Ishikawa (cell line): ENCODE measurements around the gene CHCHD4.

Experiments used
- CEBPB ChIP-seq: IDR thresholded peaks from 2 replicates; pipeline ENCODE4 v1.6.1; 2012
- CREB1 ChIP-seq: IDR thresholded peaks from 2 replicates; pipeline ENCODE4 v1.6.1; 2012; ENCODE audit warnings: low read depth
- EGR1 ChIP-seq: IDR thresholded peaks from 2 replicates; pipeline ENCODE4 v1.6.1; 2012
- EP300 ChIP-seq: IDR thresholded peaks from 2 replicates; pipeline ENCODE4 v1.6.1; 2012; ENCODE audit warnings: borderline replicate concordance
- FOXM1 ChIP-seq: IDR thresholded peaks from 2 replicates; pipeline ENCODE4 v1.6.1; 2012; ENCODE audit warnings: low read depth, borderline replicate concordance
- NFIC ChIP-seq: IDR thresholded peaks from 2 replicates; pipeline ENCODE4 v1.6.1; 2012
- RAD21 ChIP-seq: IDR thresholded peaks from 2 replicates; pipeline ENCODE4 v1.6.1; 2012; ENCODE audit warnings: low read depth
- TAF1 ChIP-seq: IDR thresholded peaks from 2 replicates; pipeline ENCODE4 v1.6.1; 2012; ENCODE audit warnings: low read depth, mild to moderate bottlenecking
- TCF12 ChIP-seq: IDR thresholded peaks from 2 replicates; pipeline ENCODE4 v1.6.1; 2012; ENCODE audit warnings: low read depth
- TEAD4 ChIP-seq: IDR thresholded peaks from 2 replicates; pipeline ENCODE4 v1.6.1; 2012
- YY1 ChIP-seq: IDR thresholded peaks from 2 replicates; pipeline ENCODE4 v1.6.1; 2012; ENCODE audit warnings: low read depth
- ZBTB7A ChIP-seq: IDR thresholded peaks from 2 replicates; pipeline ENCODE4 v1.6.1; 2012; ENCODE audit warnings: low read depth
- TF ChIP-seq, protein P1 (sequence below): IDR thresholded peaks from 2 replicates; pipeline ENCODE4 v1.6.1; 2012
- TF ChIP-seq, protein P2 (sequence below): IDR thresholded peaks from 2 replicates; pipeline ENCODE4 v1.6.1; 2012
- TF ChIP-seq, protein P3 (sequence below): IDR thresholded peaks from 2 replicates; pipeline ENCODE4 v1.6.1; 2012; ENCODE audit warnings: low read depth, mild to moderate bottlenecking

The CHCHD4 gene

DNA sequence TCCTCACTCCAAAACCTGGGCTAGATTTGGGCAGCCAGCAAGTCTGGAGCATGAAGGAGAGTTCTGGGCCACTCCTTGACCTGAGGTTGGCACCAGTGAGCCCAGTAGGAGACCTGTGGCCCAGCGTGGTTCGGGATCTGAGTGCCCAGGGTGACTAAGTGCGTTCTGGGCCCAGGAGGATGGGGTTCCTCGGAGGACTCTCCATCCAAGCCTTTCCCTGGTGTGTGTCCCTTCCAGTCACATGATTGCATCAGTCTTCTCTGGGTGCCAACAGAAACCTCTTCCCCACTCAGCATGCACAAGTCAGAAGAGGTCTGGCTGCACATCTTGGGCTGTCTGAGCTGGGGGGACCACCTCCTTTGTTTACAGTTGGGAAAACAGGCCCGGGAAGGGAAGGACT is 15.1 kb upstream of the CHCHD4 start:
- TF ChIP-seq EGR1: no peak
- TF ChIP-seq EP300: no peak
- TF ChIP-seq CREB1: no peak
- no peak for TF ChIP-seq TEAD4
- no peak for TF ChIP-seq TAF1
- TF ChIP-seq, protein P1, sequence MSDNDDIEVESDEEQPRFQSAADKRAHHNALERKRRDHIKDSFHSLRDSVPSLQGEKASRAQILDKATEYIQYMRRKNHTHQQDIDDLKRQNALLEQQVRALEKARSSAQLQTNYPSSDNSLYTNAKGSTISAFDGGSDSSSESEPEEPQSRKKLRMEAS: no peak
- TF ChIP-seq ZBTB7A: no peak
- TF ChIP-seq FOXM1: no peak
- TF ChIP-seq, protein P2, sequence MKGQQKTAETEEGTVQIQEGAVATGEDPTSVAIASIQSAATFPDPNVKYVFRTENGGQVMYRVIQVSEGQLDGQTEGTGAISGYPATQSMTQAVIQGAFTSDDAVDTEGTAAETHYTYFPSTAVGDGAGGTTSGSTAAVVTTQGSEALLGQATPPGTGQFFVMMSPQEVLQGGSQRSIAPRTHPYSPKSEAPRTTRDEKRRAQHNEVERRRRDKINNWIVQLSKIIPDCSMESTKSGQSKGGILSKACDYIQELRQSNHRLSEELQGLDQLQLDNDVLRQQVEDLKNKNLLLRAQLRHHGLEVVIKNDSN: no peak
- TF ChIP-seq RAD21: no peak
- no peak for TF ChIP-seq YY1
- TF ChIP-seq, protein P3, sequence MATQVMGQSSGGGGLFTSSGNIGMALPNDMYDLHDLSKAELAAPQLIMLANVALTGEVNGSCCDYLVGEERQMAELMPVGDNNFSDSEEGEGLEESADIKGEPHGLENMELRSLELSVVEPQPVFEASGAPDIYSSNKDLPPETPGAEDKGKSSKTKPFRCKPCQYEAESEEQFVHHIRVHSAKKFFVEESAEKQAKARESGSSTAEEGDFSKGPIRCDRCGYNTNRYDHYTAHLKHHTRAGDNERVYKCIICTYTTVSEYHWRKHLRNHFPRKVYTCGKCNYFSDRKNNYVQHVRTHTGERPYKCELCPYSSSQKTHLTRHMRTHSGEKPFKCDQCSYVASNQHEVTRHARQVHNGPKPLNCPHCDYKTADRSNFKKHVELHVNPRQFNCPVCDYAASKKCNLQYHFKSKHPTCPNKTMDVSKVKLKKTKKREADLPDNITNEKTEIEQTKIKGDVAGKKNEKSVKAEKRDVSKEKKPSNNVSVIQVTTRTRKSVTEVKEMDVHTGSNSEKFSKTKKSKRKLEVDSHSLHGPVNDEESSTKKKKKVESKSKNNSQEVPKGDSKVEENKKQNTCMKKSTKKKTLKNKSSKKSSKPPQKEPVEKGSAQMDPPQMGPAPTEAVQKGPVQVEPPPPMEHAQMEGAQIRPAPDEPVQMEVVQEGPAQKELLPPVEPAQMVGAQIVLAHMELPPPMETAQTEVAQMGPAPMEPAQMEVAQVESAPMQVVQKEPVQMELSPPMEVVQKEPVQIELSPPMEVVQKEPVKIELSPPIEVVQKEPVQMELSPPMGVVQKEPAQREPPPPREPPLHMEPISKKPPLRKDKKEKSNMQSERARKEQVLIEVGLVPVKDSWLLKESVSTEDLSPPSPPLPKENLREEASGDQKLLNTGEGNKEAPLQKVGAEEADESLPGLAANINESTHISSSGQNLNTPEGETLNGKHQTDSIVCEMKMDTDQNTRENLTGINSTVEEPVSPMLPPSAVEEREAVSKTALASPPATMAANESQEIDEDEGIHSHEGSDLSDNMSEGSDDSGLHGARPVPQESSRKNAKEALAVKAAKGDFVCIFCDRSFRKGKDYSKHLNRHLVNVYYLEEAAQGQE: no peak
- no peak for TF ChIP-seq TCF12
- TF ChIP-seq NFIC: no peak
- TF ChIP-seq CEBPB: no peak

DNA sequence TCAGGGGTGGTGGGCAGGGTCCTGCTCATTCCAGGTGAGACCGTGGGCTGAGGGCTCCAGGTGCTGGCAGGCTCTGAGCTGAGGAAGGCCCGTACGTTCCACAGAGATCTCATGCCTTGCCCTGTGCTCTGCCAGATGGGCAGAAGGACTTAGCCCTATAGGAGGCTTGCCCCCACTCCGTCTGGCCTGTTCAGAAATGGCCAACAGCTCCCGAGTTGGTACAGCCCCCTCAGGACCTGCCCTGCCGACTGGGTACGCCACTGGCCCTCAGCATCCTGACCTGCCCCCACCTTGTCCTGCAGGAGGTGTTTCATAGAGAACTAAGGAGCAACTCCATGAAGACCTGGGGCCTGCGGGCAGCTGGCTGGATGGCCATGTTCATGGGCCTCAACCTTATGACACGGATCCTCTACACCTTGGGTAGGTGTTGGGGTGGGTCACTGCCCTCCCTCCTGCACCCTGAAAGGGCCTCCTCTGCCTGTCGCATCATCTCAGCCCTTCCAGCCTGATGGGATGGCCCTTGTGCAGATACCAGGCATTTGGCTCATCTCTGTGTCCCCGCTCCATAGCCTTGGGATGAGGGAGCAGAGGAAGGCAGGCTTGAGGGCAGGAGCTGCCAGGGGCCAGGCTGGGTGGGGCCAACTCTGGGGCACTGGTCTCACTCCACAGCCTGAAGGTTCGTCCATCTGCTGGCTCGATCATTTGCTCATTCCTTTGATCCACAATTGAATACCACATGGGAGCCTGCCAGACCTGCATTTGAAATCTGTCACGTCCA is 14.4 kb upstream of the CHCHD4 start:
- TF ChIP-seq TEAD4 (no peak), CREB1 (no peak), YY1 (no peak), EP300 (no peak), ZBTB7A (no peak), EGR1 (no peak), TCF12 (no peak), RAD21 (no peak), CEBPB (no peak), NFIC (no peak)
- TF ChIP-seq, protein P1: no peak
- TF ChIP-seq, protein P3: no peak
- TF ChIP-seq, protein P2: no peak

DNA sequence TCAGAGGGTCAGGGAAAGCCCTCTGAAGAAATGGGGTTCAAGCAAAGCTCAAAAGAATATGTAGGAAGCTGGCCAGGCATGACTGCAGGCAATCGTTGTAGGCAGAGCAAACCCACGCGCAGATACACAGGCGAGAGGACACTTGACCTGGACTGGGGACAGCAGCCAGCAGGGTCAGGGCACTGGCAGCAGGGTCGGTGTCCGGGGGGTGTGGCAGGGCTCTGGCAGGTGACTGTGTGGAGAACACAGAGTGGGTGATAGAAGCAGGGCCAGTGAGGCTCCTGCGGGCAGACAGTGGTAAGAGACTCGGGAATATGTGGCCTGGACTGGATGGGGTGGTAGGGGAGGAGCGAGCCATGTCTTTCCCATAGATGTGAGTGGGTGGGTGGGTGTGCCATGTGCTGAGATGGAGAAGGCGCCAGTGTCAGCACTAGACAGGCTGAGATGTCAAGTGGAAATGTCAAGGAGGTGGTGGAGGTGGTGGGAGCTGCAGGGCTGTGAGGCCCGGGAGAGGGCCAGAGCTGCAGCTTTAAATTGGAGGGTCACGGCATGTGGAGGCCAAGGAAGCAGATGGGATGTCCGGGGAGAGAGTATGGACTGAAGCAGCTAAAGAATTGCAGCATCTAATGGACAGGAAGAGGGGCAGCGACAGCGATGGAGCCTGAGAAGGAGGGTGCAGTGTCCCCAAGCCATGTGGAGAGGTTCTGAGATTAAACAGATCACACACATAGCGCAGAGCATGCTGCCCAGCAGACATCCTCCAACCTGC is 13.6 kb upstream of the CHCHD4 start:
- TF ChIP-seq RAD21 (no peak), EP300 (no peak), EGR1 (no peak), FOXM1 (no peak), CEBPB (no peak), ZBTB7A (no peak), YY1 (no peak), TEAD4 (no peak), TCF12 (no peak), NFIC (no peak), CREB1 (no peak), TAF1 (no peak)
- TF ChIP-seq, protein P1: no peak
- TF ChIP-seq, protein P2: no peak
- TF ChIP-seq, protein P3: no peak
